NT2/D1 (cell line): Measurements from ENCODE around the gene METTL13.

ENCODE experiments used
- SUZ12 ChIP-seq: IDR thresholded peaks from 2 replicates; pipeline ENCODE4 v1.6.1; 2011; ENCODE audit not compliant: insufficient read length, insufficient read depth; ENCODE audit errors: extremely low read depth
- YY1 ChIP-seq: IDR thresholded peaks from 2 replicates; pipeline ENCODE4 v1.6.1; 2011; ENCODE audit not compliant: insufficient read length, insufficient read depth
- ZNF274 ChIP-seq: IDR thresholded peaks from 2 replicates; pipeline ENCODE4 v1.6.1; 2011; ENCODE audit warnings: mild to moderate bottlenecking, low read depth, low read length

GRCh38 chr1:171802207-171802606, 20.7 kb downstream of the METTL13 start:
- no peak for TF ChIP-seq YY1
- no peak for TF ChIP-seq SUZ12
- no peak for TF ChIP-seq ZNF274
